ENCODE results near the gene RDX.
"Not testable (repeated sequence)": the region's sequence is repeated elsewhere in the genome, so short reads cannot be mapped to it uniquely, and the experiment has no call there.

The RDX gene

GRCh38 chr11:110196884-110197420 lies 99.5 kb downstream of the RDX start:
- no peak for DNase-seq

- DNase-seq = peak; percentile 70
Measured at GRCh38 chr11:110196241-110196754, 100.1 kb downstream of the RDX start.

- DNase-seq = not testable (repeated sequence)
Measured at GRCh38 chr11:110194211-110194766, 102.1 kb downstream of the RDX start.

GRCh38 chr11:110192604-110193282 lies 103.7 kb downstream of the RDX start:
- not testable (repeated sequence) for DNase-seq

GRCh38 chr11:110190885-110191284 lies 105.5 kb downstream of the RDX start:
- DNase-seq = no peak

- DNase-seq = no peak
Measured at GRCh38 chr11:110187731-110188130, 108.7 kb downstream of the RDX start.

- no peak for DNase-seq
Measured at GRCh38 chr11:110186867-110187266, 109.5 kb downstream of the RDX start.

GRCh38 chr11:110186456-110186855 lies 110.0 kb downstream of the RDX start:
- no peak for DNase-seq

GRCh38 chr11:110185599-110185998 lies 110.8 kb downstream of the RDX start:
- no peak for DNase-seq

- no peak for DNase-seq
Measured at GRCh38 chr11:110185121-110185591, 111.3 kb downstream of the RDX start.

GRCh38 chr11:110184456-110184855 lies 112.0 kb downstream of the RDX start:
- no peak for DNase-seq

GRCh38 chr11:110182886-110183285 lies 113.5 kb downstream of the RDX start:
- peak; percentile 70 for DNase-seq

- no peak for DNase-seq
Measured at GRCh38 chr11:110179064-110179463, 117.3 kb downstream of the RDX start.

GRCh38 chr11:110177086-110177456 lies 119.3 kb downstream of the RDX start:
- DNase-seq = peak; percentile 74

GRCh38 chr11:110176366-110177085 lies 119.9 kb downstream of the RDX start:
- peak; percentile 72 for DNase-seq

GRCh38 chr11:110174645-110175310 lies 121.6 kb downstream of the RDX start:
- DNase-seq = no peak

- peak; percentile 91 for DNase-seq
Measured at GRCh38 chr11:110173811-110174644, 122.4 kb downstream of the RDX start.

GRCh38 chr11:110172468-110173065 lies 123.8 kb downstream of the RDX start:
- no peak for DNase-seq

- DNase-seq = no peak
Measured at GRCh38 chr11:110169738-110170137, 126.7 kb downstream of the RDX start.

GRCh38 chr11:110168033-110168803 lies 128.2 kb downstream of the RDX start:
- no peak for DNase-seq
